OCI-LY3 (cell line): ENCODE data around the gene HNRNPLL.

ENCODE experiments used
- H2AFZ ChIP-seq: fragments of 200-600, 300-600 bp; shearing (Covaris generic); 2 replicates; pipeline ENCODE4 v1.6.0; 2014; ENCODE audit warnings: antibody characterized with exemption, low read depth, low read length
- H3K27ac ChIP-seq: fragments of 200-600, 300-600 bp; sonication (generic); 2 replicates; pipeline ENCODE4 v1.5.1; 2014; ENCODE audit warnings: mild to moderate bottlenecking, low read length, moderate library complexity, mixed read lengths
- H3K27me3 ChIP-seq: fragments of 200-600, 300-600 bp; sonication (generic); 2 replicates; pipeline ENCODE4 v1.6.1; 2014; ENCODE audit warnings: low read depth, low read length, mixed read lengths
- H3K36me3 ChIP-seq: fragments of 200-600, 300-600 bp; sonication (generic); replicated peaks from 2 replicates; pipeline ENCODE3; 2014; ENCODE audit warnings: low read depth, low read length, mixed read lengths
- H3K4me1 ChIP-seq: fragments of 300-600, 200-600 bp; sonication (generic); 2 replicates; pipeline ENCODE4 v1.6.1; 2014; ENCODE audit warnings: low read length, mixed read lengths
- H3K4me2 ChIP-seq: fragments of 200-600, 300-600 bp; sonication (generic); 2 replicates; pipeline ENCODE4 v1.6.1; 2014; ENCODE audit warnings: low read length, mixed read lengths
- H3K4me3 ChIP-seq: fragments of 300-600, 200-600 bp; sonication (generic); 2 replicates; pipeline ENCODE4 v1.5.1; 2014; ENCODE audit warnings: antibody characterized with exemption, mild to moderate bottlenecking, low read length, moderate library complexity
- H3K79me2 ChIP-seq: fragments of 300-600, 200-600 bp; shearing (Covaris generic); 2 replicates; pipeline ENCODE4 v1.6.1; 2014; ENCODE audit warnings: mild to moderate bottlenecking, low read length, mixed read lengths
- H3K9ac ChIP-seq: fragments of 300-600, 200-600 bp; shearing (Covaris generic); 2 replicates; pipeline ENCODE4 v1.6.0; 2014; ENCODE audit warnings: mild to moderate bottlenecking, low read length, moderate library complexity
- H3K9me3 ChIP-seq: fragments of 200-600, 300-600 bp; shearing (Covaris generic); 2 replicates; pipeline ENCODE4 v1.6.1; 2014; ENCODE audit warnings: low read length, mixed read lengths; ENCODE audit not compliant: insufficient read depth
- H4K20me1 ChIP-seq: fragments of 200-600, 300-600 bp; sonication (generic); 2 replicates; pipeline ENCODE4 v1.6.1; 2016; ENCODE audit warnings: low read length, mixed read lengths; ENCODE audit not compliant: insufficient read depth
- EZH2phosphoT487 ChIP-seq: fragments of 200-600 bp; shearing (Covaris generic); IDR thresholded peaks from 2 replicates; pipeline ENCODE4 v1.6.1; 2018; ENCODE audit warnings: antibody characterized with exemption, mixed run types, low read depth
- TF ChIP-seq, protein P1 (sequence below): fragments of 200-600, 300-600 bp; sonication (generic); IDR thresholded peaks from 2 replicates; pipeline ENCODE4 v1.5.1; 2014; ENCODE audit warnings: antibody characterized with exemption, low read length, low read depth

HNRNPLL gene

DNA sequence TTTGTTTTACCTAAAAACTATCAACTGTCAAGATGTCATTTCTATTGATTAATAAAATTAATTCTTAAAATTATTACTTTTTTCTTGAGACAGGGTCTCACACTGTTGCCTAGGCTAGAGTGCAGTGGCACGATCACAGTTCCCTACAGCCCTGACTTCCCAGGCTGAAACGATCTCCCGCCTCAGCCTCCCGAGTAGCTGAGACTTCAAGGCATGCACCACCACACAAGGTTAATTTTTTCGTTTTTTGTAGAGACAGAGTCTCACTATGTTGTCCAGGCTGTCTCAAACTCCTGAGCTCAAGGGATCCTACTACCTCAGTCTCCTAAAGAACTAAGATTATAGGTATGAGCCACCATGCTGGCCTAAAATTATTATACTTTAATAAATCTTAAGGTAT, 18.7 kb downstream of the HNRNPLL start:
- Histone ChIP-seq H3K79me2 (peaks cover 6% of the 10 kb centered on the region; the same call in 1 of the 2 replicates), H3K4me2 (no peak overlapping the region), H3K36me3 (peaks cover 31% of the 10 kb centered on the region)

DNA sequence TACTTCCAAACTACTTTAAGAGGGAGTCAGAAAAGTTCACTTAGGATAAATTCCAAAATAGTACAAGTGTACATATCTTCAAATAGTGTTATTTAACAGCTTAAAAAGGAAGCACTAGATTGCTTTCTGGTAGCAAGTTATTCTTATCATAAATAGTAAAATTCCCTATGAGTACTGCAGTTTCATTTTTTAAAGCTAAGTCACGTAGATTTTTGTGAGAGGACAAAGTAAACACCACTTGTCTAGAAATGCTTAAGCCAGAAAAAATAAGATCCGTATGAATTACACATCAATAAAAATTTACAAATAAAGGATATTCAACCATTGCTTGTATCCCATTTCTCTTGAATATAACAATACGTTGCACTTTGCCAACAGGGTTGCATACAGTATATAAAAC, 19.2 kb downstream of the HNRNPLL start:
- Histone ChIP-seq H4K20me1 (no peaks in the 10 kb centered on the region), H3K36me3 (peaks cover 31% of the 10 kb centered on the region), H2AFZ (no peak overlapping the region), H3K27me3 (no peaks in the 10 kb centered on the region), H3K27ac (no peak overlapping the region), H3K9me3 (no peaks in the 10 kb centered on the region), H3K79me2 (peaks cover 6% of the 10 kb centered on the region; the same call in 1 of the 2 replicates), H3K9ac (no peak overlapping the region), H3K4me1 (peaks cover 4% of the 10 kb centered on the region; the same call in 1 of the 2 replicates), H3K4me2 (no peak overlapping the region), H3K4me3 (no peak overlapping the region)
- TF ChIP-seq EZH2phosphoT487: no peak
- TF ChIP-seq, protein P1, sequence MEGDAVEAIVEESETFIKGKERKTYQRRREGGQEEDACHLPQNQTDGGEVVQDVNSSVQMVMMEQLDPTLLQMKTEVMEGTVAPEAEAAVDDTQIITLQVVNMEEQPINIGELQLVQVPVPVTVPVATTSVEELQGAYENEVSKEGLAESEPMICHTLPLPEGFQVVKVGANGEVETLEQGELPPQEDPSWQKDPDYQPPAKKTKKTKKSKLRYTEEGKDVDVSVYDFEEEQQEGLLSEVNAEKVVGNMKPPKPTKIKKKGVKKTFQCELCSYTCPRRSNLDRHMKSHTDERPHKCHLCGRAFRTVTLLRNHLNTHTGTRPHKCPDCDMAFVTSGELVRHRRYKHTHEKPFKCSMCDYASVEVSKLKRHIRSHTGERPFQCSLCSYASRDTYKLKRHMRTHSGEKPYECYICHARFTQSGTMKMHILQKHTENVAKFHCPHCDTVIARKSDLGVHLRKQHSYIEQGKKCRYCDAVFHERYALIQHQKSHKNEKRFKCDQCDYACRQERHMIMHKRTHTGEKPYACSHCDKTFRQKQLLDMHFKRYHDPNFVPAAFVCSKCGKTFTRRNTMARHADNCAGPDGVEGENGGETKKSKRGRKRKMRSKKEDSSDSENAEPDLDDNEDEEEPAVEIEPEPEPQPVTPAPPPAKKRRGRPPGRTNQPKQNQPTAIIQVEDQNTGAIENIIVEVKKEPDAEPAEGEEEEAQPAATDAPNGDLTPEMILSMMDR: no peak

More for the DNA sequence above, 18.7 kb downstream of the HNRNPLL start:
- H3K9ac ChIP-seq: no peak overlapping the region
- no peaks in the 10 kb centered on the region for H3K9me3 ChIP-seq
- H3K27me3 ChIP-seq: no peaks in the 10 kb centered on the region
- no peak for TF ChIP-seq EZH2phosphoT487
- TF ChIP-seq, protein P1: no peak
- H4K20me1 ChIP-seq: no peaks in the 10 kb centered on the region
- H3K4me3 ChIP-seq: no peak overlapping the region
- H3K27ac ChIP-seq: no peak overlapping the region
- no peak overlapping the region for H2AFZ ChIP-seq
- peaks cover 4% of the 10 kb centered on the region; the same call in 1 of the 2 replicates for H3K4me1 ChIP-seq

DNA sequence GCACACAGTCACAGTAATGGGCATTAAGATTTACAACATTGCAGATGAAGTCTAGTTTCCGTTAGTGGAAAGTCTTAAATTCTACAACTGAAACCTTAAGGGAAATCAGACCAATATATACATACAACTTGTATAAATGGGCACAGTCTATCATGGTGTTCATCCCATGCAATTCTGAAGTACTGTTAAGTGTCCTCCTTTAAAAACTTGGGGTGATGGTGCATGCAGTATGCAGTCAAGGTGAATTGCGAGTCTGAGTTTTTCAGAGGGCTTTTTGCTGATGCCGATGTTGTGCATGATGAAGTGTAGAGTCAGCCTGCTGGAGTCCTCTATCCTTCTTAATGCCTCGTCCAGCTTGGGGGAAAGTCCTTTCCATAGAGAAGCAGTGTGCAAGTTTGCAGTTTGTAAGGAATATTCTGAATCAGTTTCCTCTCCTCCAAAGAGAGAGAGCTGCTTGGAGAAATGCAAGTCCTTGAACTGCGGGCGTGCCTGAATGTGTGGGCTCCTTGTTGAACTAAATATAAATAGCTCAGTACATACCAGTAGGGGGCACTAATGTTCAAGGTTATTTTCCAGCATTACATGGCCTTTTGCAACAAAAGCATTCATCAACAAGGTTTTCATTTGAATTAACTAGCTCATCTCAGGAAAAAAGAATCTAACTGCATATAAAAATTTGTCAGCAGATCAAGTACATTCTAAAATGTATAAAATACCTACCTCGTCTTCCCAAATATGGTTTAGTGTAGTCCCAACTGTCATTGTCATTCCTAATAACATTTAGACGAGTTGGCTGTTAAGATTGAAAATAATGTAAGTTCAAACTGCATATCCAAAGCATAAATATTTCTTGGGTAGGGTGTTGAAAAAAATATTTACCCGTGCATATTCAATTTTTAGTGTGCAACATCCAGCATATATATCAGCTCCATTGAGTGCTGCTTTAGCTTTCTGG, 21.3 kb downstream of the HNRNPLL start:
- Histone ChIP-seq H3K9me3 (no peaks in the 10 kb centered on the region), H4K20me1 (no peaks in the 10 kb centered on the region), H3K27me3 (no peaks in the 10 kb centered on the region), H2AFZ (no peak overlapping the region), H3K4me1 (peaks cover 4% of the 10 kb centered on the region; the same call in 1 of the 2 replicates), H3K4me2 (no peak overlapping the region), H3K36me3 (peaks cover 34% of the 10 kb centered on the region), H3K9ac (no peak overlapping the region), H3K27ac (no peak overlapping the region), H3K79me2 (no peaks in the 10 kb centered on the region), H3K4me3 (no peak overlapping the region)
- TF ChIP-seq, protein P1: peak; percentile 78
- no peak for TF ChIP-seq EZH2phosphoT487

DNA sequence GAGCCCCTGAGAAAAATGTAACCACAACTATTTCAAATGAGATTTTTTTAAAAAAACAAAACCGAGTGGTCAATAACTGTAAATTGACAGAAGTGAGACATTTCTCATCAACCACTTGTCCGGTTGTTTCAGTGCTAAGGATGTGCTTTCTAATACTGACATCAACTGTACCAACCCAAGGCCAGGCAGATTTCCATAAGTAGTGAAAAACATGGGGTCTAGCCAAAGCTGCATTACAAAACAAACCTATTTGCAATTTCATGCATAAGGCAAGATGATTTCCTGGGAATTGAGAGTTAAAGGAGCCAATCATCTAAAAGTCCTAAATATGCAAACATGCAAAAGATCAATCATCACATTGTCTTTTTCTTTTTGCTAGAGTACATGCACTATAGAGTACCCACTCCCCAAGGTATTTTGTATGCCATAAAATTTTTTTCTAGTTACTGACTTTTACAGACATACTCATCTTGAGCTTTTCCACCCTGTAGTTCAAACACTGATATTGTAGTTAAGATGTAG, 22.6 kb downstream of the HNRNPLL start:
- TF ChIP-seq EZH2phosphoT487: no peak
- TF ChIP-seq, protein P1: no peak
- peaks cover 10% of the 10 kb centered on the region; the same call in 1 of the 2 replicates for H3K4me1 ChIP-seq
- no peak overlapping the region for H3K27ac ChIP-seq
- no peak overlapping the region for H3K4me2 ChIP-seq
- peaks cover 28% of the 10 kb centered on the region for H3K36me3 ChIP-seq
- no peaks in the 10 kb centered on the region for H3K79me2 ChIP-seq
- H2AFZ ChIP-seq: no peak overlapping the region
- no peaks in the 10 kb centered on the region for H4K20me1 ChIP-seq
- H3K9me3 ChIP-seq: no peaks in the 10 kb centered on the region
- H3K9ac ChIP-seq: no peak overlapping the region
- H3K4me3 ChIP-seq: no peak overlapping the region
- H3K27me3 ChIP-seq: no peaks in the 10 kb centered on the region
